ENCODE measurements around the gene PADI3. TPM values are rescaled to one million over a fixed set of nuclear protein-coding genes. Genes with fewer than 3 reads are reported as not detected.

PADI3 gene
- not detected for total RNA-seq

GRCh38 chr1:17248781-17249180 is at the start of gene PADI3:
TSS of gene PADI3 (plus strand) at chr1:17249098. CDS start at chr1:17249138, 40 bp downstream.
- intact Hi-C loops (cut with DNase I; ENCODE audit: low total_unique reads): no loop called here
- H3K9me3 ChIP-seq: no peaks in the 10 kb centered on the region
- H3K4me3 ChIP-seq: no peak within 1 kb of the TSS
- H3K36me3 ChIP-seq: no peaks in the 10 kb centered on the region
- no peak for DNase-seq
- no peak within 1 kb of the TSS for H3K27ac ChIP-seq
- TF ChIP-seq EP300 (IDR thresholded peaks at IDR 0.05; ENCODE audit: low read depth) (no peak), POLR2A (IDR thresholded peaks at IDR 0.05) (no peak), CTCF (IDR thresholded peaks at IDR 0.05) (no peak), POLR2AphosphoS5 (IDR thresholded peaks at IDR 0.05) (no peak)
- in situ Hi-C loops (cut with MboI; ENCODE audit: low pct_ligation_motif_present in 1 of 4, low pct_unique_long_range_greater_than_20kb in 1 of 4, low sequenced_read_pairs in 3 of 4): no loop called here
- peaks cover 0 to 12% (median 10%) of the 10 kb centered on the region in 4 donors for H3K4me1 ChIP-seq
- no peaks in the 10 kb centered on the region for H3K27me3 ChIP-seq
- 65 to 71% methylated on average over 4 to 9 of the region's 9 CpGs for WGBS, 2 donors (ENCODE audit: low coverage in 1 of 2)

GRCh38 chr1:17199267-17200044 is 49.4 kb upstream of the PADI3 start:
- no peak overlapping the region for H3K27ac ChIP-seq
- no peak for DNase-seq
- intact Hi-C loops (cut with DNase I; ENCODE audit: low total_unique reads): no loop called here
- no peak overlapping the region for H3K4me3 ChIP-seq
- no peaks in the 10 kb centered on the region for H3K27me3 ChIP-seq
- TF ChIP-seq EP300 (IDR thresholded peaks at IDR 0.05; ENCODE audit: low read depth) (no peak), CTCF (IDR thresholded peaks at IDR 0.05) (no peak), POLR2AphosphoS5 (IDR thresholded peaks at IDR 0.05) (no peak), POLR2A (IDR thresholded peaks at IDR 0.05) (no peak)
- 77 to 100% methylated on average over 1 to 9 of the region's 9 CpGs for WGBS, 2 donors (ENCODE audit: low coverage in 1 of 2)
- H3K9me3 ChIP-seq: no peaks in the 10 kb centered on the region
- no peaks in the 10 kb centered on the region for H3K4me1 ChIP-seq
- in situ Hi-C loops (cut with MboI; ENCODE audit: low pct_ligation_motif_present in 1 of 4, low pct_unique_long_range_greater_than_20kb in 1 of 4, low sequenced_read_pairs in 3 of 4): no loop called here
- H3K36me3 ChIP-seq: no peaks in the 10 kb centered on the region

- intact Hi-C loops (cut with DNase I; ENCODE audit: low total_unique reads): no loop called here
- Histone ChIP-seq H3K4me3 (no peak overlapping the region), H3K27ac (no peak overlapping the region), H3K36me3 (no peaks in the 10 kb centered on the region), H3K4me1 (no peaks in the 10 kb centered on the region), H3K27me3 (no peaks in the 10 kb centered on the region), H3K9me3 (no peaks in the 10 kb centered on the region)
- TF ChIP-seq EP300 (IDR thresholded peaks at IDR 0.05; ENCODE audit: low read depth): no peak
- no peak for TF ChIP-seq POLR2AphosphoS5 (IDR thresholded peaks at IDR 0.05)
- no peak for TF ChIP-seq POLR2A (IDR thresholded peaks at IDR 0.05)
- TF ChIP-seq CTCF (IDR thresholded peaks at IDR 0.05): no peak
- DNase-seq: no peak
- WGBS, 2 donors (ENCODE audit: low coverage in 1 of 2): 70 to 78% methylated on average over 8 of the region's 8 CpGs
- in situ Hi-C loops (cut with MboI; ENCODE audit: low pct_ligation_motif_present in 1 of 4, low pct_unique_long_range_greater_than_20kb in 1 of 4, low sequenced_read_pairs in 3 of 4): no loop called here
Measured at GRCh38 chr1:17200246-17200645, 48.7 kb upstream of the PADI3 start.

- H3K27ac ChIP-seq: no peak overlapping the region
- no peaks in the 10 kb centered on the region for H3K36me3 ChIP-seq
- intact Hi-C loops (cut with DNase I; ENCODE audit: low total_unique reads): no loop called here
- in situ Hi-C loops (cut with MboI; ENCODE audit: low pct_ligation_motif_present in 1 of 4, low pct_unique_long_range_greater_than_20kb in 1 of 4, low sequenced_read_pairs in 3 of 4): no loop called here
- H3K9me3 ChIP-seq: no peaks in the 10 kb centered on the region
- no peak for TF ChIP-seq POLR2AphosphoS5 (IDR thresholded peaks at IDR 0.05)
- TF ChIP-seq POLR2A (IDR thresholded peaks at IDR 0.05): no peak
- TF ChIP-seq CTCF (IDR thresholded peaks at IDR 0.05): no peak
- no peak for TF ChIP-seq EP300 (IDR thresholded peaks at IDR 0.05; ENCODE audit: low read depth)
- no peaks in the 10 kb centered on the region for H3K27me3 ChIP-seq
- H3K4me3 ChIP-seq: no peak overlapping the region
- 48 to 65% methylated on average over 3 to 5 of the region's 5 CpGs for WGBS, 2 donors (ENCODE audit: low coverage in 1 of 2)
- no peaks in the 10 kb centered on the region for H3K4me1 ChIP-seq
- no peak for DNase-seq
Measured at GRCh38 chr1:17200756-17201155, 48.1 kb upstream of the PADI3 start.
